Measurements from ENCODE around the gene XDH.

Gene XDH

DNA sequence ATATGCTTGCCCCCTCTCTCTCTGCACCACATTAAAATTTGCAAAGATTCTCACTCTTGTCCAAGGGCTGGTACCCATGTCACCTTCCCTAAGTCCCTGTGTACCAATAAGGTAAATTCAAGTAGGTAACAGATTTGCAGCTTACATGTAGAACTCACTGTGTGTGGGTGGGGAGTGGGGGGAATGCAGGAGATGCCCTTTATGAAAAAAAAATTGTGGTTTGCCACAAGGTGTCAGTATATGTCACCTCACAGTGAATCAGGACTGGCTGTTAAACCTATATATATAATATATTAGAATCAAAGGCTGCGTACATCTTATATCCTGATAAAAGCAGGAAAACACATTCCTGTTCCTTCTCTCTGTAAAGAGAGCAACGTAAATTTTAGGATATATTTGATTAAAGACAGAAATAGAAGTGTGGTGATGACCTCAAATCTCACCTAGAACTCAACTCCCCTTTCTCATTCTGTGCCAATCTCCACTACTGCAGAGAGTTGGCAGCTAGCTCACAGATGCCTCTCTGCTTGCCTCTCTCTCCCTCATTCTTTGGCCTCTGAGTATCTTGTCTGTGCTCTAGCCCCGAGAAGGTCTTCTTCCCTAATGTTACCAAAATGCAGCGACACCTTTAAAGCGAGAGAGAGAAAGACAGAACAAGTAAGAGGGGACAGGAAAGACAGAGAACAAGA, 536 bp downstream of the XDH start:
- H2BK120ac ChIP-seq (ENCODE audit: low read depth, low read length): no peak overlapping the region
- H2BK5ac ChIP-seq (ENCODE audit: low read length): no peak overlapping the region
- no peak overlapping the region for H4K8ac ChIP-seq (ENCODE audit: low read depth, low read length)
- DNase-seq (ENCODE audit: low spot score): no peak
- H4K91ac ChIP-seq (ENCODE audit: low read depth, low read length, poor library complexity): no peak overlapping the region
- H3K4me1 ChIP-seq (ENCODE audit: control insufficient read depth in 2 of 2, insufficient read depth in 1 of 2, low read depth in 1 of 2, low read length in 2 of 2): no peaks in the 10 kb centered on the region
- H2BK12ac ChIP-seq (ENCODE audit: low read length): no peak overlapping the region
- no peaks in the 10 kb centered on the region for H3K36me3 ChIP-seq (replicated peaks in 1 of 2; ENCODE audit: control insufficient read depth in 2 of 2, insufficient read depth in 2 of 2, low read length in 2 of 2)
- H3K18ac ChIP-seq (ENCODE audit: low read length): no peak overlapping the region
- H2AFZ ChIP-seq (ENCODE audit: low read length): no peak overlapping the region
- no peak overlapping the region for H3K14ac ChIP-seq (ENCODE audit: low read length)
- no peak overlapping the region for H3K4me2 ChIP-seq (ENCODE audit: insufficient read depth, low read length, poor library complexity, severe bottlenecking)
- H3K4me3 ChIP-seq (ENCODE audit: low read length in 2 of 2): no peak overlapping the region
- no peak overlapping the region for H3K23ac ChIP-seq (ENCODE audit: low read depth, low read length, poor library complexity)
- no peaks in the 10 kb centered on the region for H3K79me1 ChIP-seq (ENCODE audit: low read depth, low read length)
- no CpG with 5 or more reads among the region's 5 CpGs for WGBS, 2 donors (ENCODE audit: extremely low coverage in 2 of 2, insufficient read length in 2 of 2, insufficient replicate concordance in 1 of 2)
- no peak overlapping the region for H3K27ac ChIP-seq (replicated peaks; ENCODE audit: low read length)
- no peaks in the 10 kb centered on the region for H3K27me3 ChIP-seq (ENCODE audit: control insufficient read depth in 3 of 3, insufficient read depth in 3 of 3, low read depth in 1 of 3, low read length in 3 of 3)
- no peak overlapping the region for H2BK15ac ChIP-seq (ENCODE audit: low read length)
- no peak overlapping the region for H2AK5ac ChIP-seq (ENCODE audit: low read depth, low read length)
- no peak overlapping the region for H3K4ac ChIP-seq (ENCODE audit: low read length)
- no peak overlapping the region for H3K9ac ChIP-seq (ENCODE audit: low read depth, low read length, poor library complexity)
- H3K9me3 ChIP-seq (replicated peaks in 1 of 2; ENCODE audit: control insufficient read depth in 2 of 2, insufficient read depth in 1 of 2, low read depth in 1 of 2, low read length in 2 of 2): no peaks in the 10 kb centered on the region

DNA sequence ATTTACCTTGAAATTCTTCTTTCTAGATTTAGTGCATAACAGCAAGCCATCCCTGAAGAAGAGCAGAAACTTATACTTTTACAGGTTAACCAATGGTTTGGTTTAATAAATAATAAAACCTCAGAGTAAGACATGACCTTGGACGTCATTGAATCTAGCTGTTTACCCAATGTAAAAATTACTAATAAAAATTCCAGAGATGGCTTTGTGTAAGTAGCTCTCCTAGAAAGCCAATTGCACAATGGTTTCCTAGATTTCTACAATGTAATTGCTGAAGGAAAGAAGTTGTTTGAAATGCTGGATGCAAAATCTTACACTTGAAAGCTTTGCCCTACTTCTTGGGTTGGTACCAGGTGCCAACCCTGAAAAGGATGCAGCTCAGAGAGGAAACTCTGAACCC, 1.5 kb downstream of the XDH start:
- Histone ChIP-seq H3K4me3 (ENCODE audit: low read length in 2 of 2) (no peak overlapping the region), H3K23ac (ENCODE audit: low read depth, low read length, poor library complexity) (no peak overlapping the region), H3K27ac (replicated peaks; ENCODE audit: low read length) (no peak overlapping the region), H2AK5ac (ENCODE audit: low read depth, low read length) (no peak overlapping the region), H3K36me3 (replicated peaks in 1 of 2; ENCODE audit: control insufficient read depth in 2 of 2, insufficient read depth in 2 of 2, low read length in 2 of 2) (no peaks in the 10 kb centered on the region), H2BK15ac (ENCODE audit: low read length) (no peak overlapping the region), H3K4ac (ENCODE audit: low read length) (no peak overlapping the region), H4K8ac (ENCODE audit: low read depth, low read length) (no peak overlapping the region), H2AFZ (ENCODE audit: low read length) (no peak overlapping the region), H3K4me1 (ENCODE audit: control insufficient read depth in 2 of 2, insufficient read depth in 1 of 2, low read depth in 1 of 2, low read length in 2 of 2) (no peaks in the 10 kb centered on the region), H3K18ac (ENCODE audit: low read length) (no peak overlapping the region), H2BK5ac (ENCODE audit: low read length) (no peak overlapping the region), H3K79me1 (ENCODE audit: low read depth, low read length) (no peaks in the 10 kb centered on the region), H3K4me2 (ENCODE audit: insufficient read depth, low read length, poor library complexity, severe bottlenecking) (no peak overlapping the region), H2BK120ac (ENCODE audit: low read depth, low read length) (no peak overlapping the region), H3K14ac (ENCODE audit: low read length) (no peak overlapping the region), H3K9ac (ENCODE audit: low read depth, low read length, poor library complexity) (no peak overlapping the region), H3K9me3 (replicated peaks in 1 of 2; ENCODE audit: control insufficient read depth in 2 of 2, insufficient read depth in 1 of 2, low read depth in 1 of 2, low read length in 2 of 2) (no peaks in the 10 kb centered on the region), H3K27me3 (ENCODE audit: control insufficient read depth in 3 of 3, insufficient read depth in 3 of 3, low read depth in 1 of 3, low read length in 3 of 3) (no peaks in the 10 kb centered on the region), H2BK12ac (ENCODE audit: low read length) (no peak overlapping the region), H4K91ac (ENCODE audit: low read depth, low read length, poor library complexity) (no peak overlapping the region)
- no CpG with 5 or more reads among the region's 1 CpG for WGBS, 2 donors (ENCODE audit: extremely low coverage in 2 of 2, insufficient read length in 2 of 2, insufficient replicate concordance in 1 of 2)
- no peak for DNase-seq (ENCODE audit: low spot score)

DNA sequence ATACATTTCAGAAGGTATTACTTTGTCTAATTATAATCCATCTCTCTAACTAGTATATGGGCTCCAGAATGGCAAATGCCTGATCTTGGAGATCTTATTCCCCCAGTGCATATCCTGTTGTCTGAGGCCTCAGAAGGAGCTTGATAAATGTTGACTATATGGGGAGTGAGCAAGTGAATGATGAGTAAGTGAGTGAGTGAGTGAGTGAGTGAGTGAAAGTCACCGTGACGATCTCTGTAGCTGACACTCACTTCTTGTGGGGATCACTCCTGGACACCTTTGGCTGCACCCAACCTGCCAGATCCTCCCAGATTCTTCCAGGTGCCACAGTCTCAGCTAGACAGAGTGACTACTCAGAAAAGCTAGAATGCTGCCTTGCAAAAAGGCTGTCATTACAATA, 2.8 kb downstream of the XDH start:
- H2BK15ac ChIP-seq (ENCODE audit: low read length): no peak overlapping the region
- no peak overlapping the region for H2AK5ac ChIP-seq (ENCODE audit: low read depth, low read length)
- no peak overlapping the region for H3K4ac ChIP-seq (ENCODE audit: low read length)
- no peak overlapping the region for H3K23ac ChIP-seq (ENCODE audit: low read depth, low read length, poor library complexity)
- H2BK120ac ChIP-seq (ENCODE audit: low read depth, low read length): no peak overlapping the region
- H3K27ac ChIP-seq (replicated peaks; ENCODE audit: low read length): no peak overlapping the region
- no peak overlapping the region for H2BK12ac ChIP-seq (ENCODE audit: low read length)
- H3K4me3 ChIP-seq (ENCODE audit: low read length in 2 of 2): no peak overlapping the region
- H2AFZ ChIP-seq (ENCODE audit: low read length): no peak overlapping the region
- no peak overlapping the region for H4K8ac ChIP-seq (ENCODE audit: low read depth, low read length)
- no peaks in the 10 kb centered on the region for H3K36me3 ChIP-seq (replicated peaks in 1 of 2; ENCODE audit: control insufficient read depth in 2 of 2, insufficient read depth in 2 of 2, low read length in 2 of 2)
- no peak overlapping the region for H2BK5ac ChIP-seq (ENCODE audit: low read length)
- H3K79me1 ChIP-seq (ENCODE audit: low read depth, low read length): no peaks in the 10 kb centered on the region
- no peak overlapping the region for H3K18ac ChIP-seq (ENCODE audit: low read length)
- no peak overlapping the region for H4K91ac ChIP-seq (ENCODE audit: low read depth, low read length, poor library complexity)
- no peak for DNase-seq (ENCODE audit: low spot score)
- no peak overlapping the region for H3K9ac ChIP-seq (ENCODE audit: low read depth, low read length, poor library complexity)
- H3K9me3 ChIP-seq (replicated peaks in 1 of 2; ENCODE audit: control insufficient read depth in 2 of 2, insufficient read depth in 1 of 2, low read depth in 1 of 2, low read length in 2 of 2): no peaks in the 10 kb centered on the region
- WGBS, 2 donors (ENCODE audit: extremely low coverage in 2 of 2, insufficient read length in 2 of 2, insufficient replicate concordance in 1 of 2): no CpG with 5 or more reads among the region's 2 CpGs
- H3K14ac ChIP-seq (ENCODE audit: low read length): no peak overlapping the region
- no peaks in the 10 kb centered on the region for H3K27me3 ChIP-seq (ENCODE audit: control insufficient read depth in 3 of 3, insufficient read depth in 3 of 3, low read depth in 1 of 3, low read length in 3 of 3)
- H3K4me1 ChIP-seq (ENCODE audit: control insufficient read depth in 2 of 2, insufficient read depth in 1 of 2, low read depth in 1 of 2, low read length in 2 of 2): no peaks in the 10 kb centered on the region
- H3K4me2 ChIP-seq (ENCODE audit: insufficient read depth, low read length, poor library complexity, severe bottlenecking): no peak overlapping the region

DNA sequence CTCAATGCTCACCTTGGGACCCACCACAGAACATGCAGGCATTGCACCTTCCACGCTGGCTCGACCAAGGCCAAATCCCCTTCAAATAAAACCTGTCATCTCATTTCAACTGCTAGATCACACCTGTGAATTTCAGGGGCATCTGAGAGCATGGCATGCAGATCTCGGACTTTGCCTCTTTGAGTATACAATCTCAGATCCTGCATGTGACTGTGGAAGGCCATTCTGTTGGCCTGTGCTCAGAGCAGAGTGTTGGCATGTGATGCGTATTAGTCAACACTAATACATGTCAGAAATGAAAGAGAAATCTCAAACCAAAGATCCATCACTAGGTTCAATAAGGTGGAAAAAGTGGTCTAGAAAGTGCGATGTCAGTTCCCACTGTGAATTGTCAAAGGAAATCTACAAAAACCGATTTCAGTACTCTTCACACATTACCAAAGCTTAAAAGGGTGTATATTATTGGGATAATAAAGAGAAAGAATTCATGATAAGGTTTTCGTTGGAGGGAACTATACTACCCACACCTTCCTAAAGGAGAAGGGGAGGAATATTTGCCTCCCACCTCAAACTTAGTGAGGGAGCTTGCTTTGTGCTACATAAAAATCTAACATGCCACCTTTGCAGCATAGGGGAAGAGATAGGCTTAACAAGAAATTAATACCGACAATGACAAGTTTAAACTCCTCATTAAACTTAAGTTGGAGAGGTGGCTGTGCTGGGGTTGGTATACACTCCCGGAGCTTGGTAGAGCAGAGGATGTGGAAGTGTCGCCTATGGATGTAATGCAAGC, 7.8 kb downstream of the XDH start:
- H3K4me2 ChIP-seq (ENCODE audit: insufficient read depth, low read length, poor library complexity, severe bottlenecking): no peak overlapping the region
- no peak overlapping the region for H3K27ac ChIP-seq (replicated peaks; ENCODE audit: low read length)
- H4K8ac ChIP-seq (ENCODE audit: low read depth, low read length): no peak overlapping the region
- H2BK12ac ChIP-seq (ENCODE audit: low read length): no peak overlapping the region
- H2BK120ac ChIP-seq (ENCODE audit: low read depth, low read length): no peak overlapping the region
- no peak overlapping the region for H3K4ac ChIP-seq (ENCODE audit: low read length)
- peaks cover 0 to 6% of the 10 kb centered on the region in 2 donors for H3K4me1 ChIP-seq (ENCODE audit: control insufficient read depth in 2 of 2, insufficient read depth in 1 of 2, low read depth in 1 of 2, low read length in 2 of 2)
- no CpG with 5 or more reads among the region's 10 CpGs for WGBS, 2 donors (ENCODE audit: extremely low coverage in 2 of 2, insufficient read length in 2 of 2, insufficient replicate concordance in 1 of 2)
- no peak overlapping the region for H3K4me3 ChIP-seq (ENCODE audit: low read length in 2 of 2)
- DNase-seq (ENCODE audit: low spot score): no peak
- no peak overlapping the region for H3K9ac ChIP-seq (ENCODE audit: low read depth, low read length, poor library complexity)
- H4K91ac ChIP-seq (ENCODE audit: low read depth, low read length, poor library complexity): no peak overlapping the region
- H3K23ac ChIP-seq (ENCODE audit: low read depth, low read length, poor library complexity): no peak overlapping the region
- no peak overlapping the region for H2AK5ac ChIP-seq (ENCODE audit: low read depth, low read length)
- H3K27me3 ChIP-seq (ENCODE audit: control insufficient read depth in 3 of 3, insufficient read depth in 3 of 3, low read depth in 1 of 3, low read length in 3 of 3): no peaks in the 10 kb centered on the region
- H3K9me3 ChIP-seq (replicated peaks in 1 of 2; ENCODE audit: control insufficient read depth in 2 of 2, insufficient read depth in 1 of 2, low read depth in 1 of 2, low read length in 2 of 2): no peaks in the 10 kb centered on the region
- no peaks in the 10 kb centered on the region for H3K36me3 ChIP-seq (replicated peaks in 1 of 2; ENCODE audit: control insufficient read depth in 2 of 2, insufficient read depth in 2 of 2, low read length in 2 of 2)
- no peak overlapping the region for H2BK5ac ChIP-seq (ENCODE audit: low read length)
- H2AFZ ChIP-seq (ENCODE audit: low read length): no peak overlapping the region
- H3K18ac ChIP-seq (ENCODE audit: low read length): no peak overlapping the region
- no peak overlapping the region for H3K14ac ChIP-seq (ENCODE audit: low read length)
- no peaks in the 10 kb centered on the region for H3K79me1 ChIP-seq (ENCODE audit: low read depth, low read length)
- no peak overlapping the region for H2BK15ac ChIP-seq (ENCODE audit: low read length)
